ENCODE measurements around the gene LRPAP1.

LRPAP1 gene

DNA sequence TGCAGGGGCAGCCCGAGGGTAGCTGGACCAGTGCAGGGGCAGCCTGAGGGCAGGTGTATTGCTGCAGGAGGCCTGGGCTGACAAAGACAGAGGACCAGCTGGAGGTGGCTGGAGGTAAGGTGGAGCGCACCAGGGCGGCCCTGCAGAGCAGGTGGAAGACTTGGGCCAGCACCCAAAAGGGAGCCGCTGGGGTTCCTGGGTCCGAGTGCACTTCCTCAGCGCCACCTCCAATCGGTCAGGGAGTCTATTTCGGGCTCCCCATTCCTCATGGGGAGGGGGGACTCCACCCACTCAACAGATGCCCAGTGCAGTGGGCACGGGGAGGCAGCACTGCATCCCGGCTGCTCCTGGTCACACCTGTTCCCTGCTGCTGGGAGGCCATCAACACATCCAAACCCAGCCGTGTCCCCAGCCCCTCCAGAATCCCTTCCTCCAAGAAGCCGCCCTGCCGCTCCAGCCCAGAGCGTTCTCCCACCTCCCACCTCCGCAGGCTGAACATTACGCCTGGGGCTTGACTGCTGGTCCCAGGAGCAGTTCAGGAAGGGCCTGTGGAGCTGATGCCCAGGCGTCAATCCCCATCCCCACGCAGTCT lies 1.5 kb downstream of the LRPAP1 start:
- no peak for DNase-seq

DNA sequence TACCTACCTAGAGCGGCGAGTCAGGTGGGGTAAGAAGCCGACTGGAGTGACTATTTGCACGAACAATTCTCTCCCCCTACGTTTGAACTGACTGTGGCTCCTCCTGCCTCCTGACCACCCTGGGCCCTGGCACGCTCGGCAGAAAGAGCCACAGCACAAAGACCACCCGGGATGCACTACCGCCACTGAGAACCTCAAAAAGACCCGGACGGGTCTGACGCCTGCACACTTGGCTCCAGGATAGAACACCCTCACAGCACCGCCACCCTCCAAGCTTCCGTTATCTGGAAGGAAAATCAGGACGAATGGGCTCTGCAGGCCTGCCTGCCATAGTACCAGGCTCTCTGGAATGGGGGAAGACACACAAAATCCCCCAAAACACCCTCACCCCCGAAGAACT lies 2.2 kb downstream of the LRPAP1 start:
- DNase-seq: no peak

DNA sequence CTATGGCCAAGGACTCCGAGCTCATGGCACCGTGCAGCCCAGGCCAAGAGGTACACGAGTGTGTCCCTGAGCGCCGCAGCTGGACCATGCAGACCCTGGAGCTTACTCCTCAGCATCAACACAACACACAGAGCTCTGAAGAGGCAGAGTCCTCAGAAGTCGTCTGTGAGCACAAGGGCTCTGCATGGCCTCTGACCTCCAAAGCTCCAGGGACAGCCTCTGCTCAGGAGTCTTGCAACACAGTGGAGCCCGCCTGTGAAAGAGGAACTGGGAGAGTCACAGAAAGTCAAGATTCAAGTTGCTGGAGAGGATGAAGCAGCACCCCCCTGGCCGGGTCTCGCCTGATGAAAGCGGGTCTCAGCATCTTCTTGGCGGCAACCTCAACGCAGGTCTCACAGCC lies 2.9 kb downstream of the LRPAP1 start:
- DNase-seq: no peak

DNA sequence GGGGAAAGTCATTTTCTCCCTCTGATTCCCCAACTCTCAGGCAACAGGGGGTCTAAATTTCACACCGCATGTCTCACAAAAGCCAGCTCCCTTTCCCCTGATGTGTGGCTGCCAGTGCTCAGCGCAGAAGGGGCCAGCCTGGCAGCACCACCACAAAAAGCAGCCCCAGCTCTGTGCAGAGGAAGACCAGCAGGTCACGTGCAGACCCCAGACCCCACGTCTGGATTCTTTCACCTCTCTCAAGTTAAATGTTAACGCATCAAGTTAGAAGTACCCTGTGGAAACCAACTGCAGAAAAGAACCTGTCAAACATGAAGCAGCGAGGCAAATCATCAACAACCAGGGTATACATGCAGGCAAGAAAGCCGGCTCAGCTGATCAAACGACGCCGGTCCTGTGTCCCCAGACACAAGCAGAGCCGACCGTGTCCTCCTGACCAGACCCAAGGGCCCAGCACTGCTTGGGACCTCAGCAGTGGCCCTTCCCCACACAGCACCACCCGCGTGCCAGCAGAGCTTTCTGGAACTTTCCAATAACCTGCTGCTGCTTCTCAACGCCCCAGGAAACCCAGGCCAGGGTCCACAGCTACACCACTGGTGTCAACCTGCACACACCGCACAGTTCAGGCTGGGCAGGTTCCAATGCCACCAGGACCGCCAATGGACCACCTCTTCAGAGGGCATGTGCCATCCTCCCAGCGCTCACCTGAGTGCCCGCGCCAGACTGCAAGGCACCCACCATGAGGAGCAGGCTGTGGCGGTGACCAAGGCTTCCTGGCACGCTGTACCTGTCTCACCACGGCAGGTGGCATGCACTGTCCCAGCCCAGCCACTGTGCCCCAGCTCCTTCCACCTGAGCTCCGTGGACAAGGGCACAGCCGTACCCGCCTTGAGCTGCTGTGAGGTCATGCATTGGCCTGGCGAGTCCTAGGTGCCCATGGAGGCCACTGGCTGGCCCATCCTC lies 4.0 kb downstream of the LRPAP1 start:
- no peak for DNase-seq

DNA sequence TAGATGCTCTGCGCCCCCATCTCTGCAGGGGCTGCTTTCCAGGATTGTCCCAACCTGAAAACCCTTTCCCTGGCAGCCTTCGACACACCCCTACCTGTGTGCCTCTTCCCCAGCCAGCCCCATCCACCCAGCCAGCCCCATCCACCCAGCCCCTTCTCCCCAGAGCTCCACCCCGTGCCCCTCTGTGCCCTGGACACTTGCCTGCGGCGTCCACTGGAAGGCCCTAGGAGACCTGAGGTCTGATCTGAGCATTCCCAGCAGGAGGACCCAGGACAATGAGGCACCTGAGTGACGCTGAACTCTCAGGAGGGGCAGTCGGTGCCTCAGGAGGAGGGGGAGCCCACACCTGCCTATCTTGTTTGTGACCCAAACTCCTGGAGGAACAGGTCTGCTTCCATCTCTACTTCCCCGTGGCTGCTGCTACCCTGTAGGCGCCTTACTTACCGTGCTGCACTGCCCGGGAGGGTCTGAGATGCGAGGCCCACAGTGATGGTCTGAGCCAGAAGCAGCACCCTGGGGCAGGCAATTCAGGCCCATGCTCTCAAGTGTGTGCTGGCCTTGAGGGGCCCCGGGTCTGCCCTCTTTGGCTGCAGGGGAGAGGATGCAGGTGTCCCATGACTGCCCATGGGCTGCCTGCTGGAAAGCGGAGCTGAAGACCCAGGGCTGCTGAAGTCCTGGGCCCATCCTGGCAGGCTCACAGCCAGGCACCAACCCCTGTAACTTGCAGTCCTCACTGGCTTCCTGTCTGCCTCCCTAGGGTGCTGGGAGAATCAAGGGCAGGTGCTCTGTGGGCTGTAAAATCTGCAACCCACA lies 4.9 kb downstream of the LRPAP1 start:
- DNase-seq: no peak

DNA sequence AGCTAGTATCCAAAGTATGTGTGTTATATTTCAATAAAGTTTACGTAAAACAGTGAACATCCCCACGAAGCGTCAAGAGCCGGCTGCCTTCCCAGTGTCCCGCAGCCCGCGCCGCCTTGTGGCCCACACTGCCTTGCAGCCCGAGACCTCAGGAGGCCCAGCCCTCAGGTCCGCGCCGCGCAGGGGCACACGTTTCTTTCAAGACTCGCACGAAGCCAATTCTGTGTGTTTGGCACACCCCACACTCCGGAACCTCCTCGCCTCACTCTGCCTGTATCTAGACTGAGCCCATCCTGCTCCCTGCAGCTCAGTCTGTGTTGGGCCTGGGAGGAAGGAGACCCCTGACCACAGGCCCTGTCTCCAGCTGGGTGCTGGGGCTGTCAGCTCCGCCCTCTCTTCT lies 5.8 kb downstream of the LRPAP1 start:
- no peak for DNase-seq

DNA sequence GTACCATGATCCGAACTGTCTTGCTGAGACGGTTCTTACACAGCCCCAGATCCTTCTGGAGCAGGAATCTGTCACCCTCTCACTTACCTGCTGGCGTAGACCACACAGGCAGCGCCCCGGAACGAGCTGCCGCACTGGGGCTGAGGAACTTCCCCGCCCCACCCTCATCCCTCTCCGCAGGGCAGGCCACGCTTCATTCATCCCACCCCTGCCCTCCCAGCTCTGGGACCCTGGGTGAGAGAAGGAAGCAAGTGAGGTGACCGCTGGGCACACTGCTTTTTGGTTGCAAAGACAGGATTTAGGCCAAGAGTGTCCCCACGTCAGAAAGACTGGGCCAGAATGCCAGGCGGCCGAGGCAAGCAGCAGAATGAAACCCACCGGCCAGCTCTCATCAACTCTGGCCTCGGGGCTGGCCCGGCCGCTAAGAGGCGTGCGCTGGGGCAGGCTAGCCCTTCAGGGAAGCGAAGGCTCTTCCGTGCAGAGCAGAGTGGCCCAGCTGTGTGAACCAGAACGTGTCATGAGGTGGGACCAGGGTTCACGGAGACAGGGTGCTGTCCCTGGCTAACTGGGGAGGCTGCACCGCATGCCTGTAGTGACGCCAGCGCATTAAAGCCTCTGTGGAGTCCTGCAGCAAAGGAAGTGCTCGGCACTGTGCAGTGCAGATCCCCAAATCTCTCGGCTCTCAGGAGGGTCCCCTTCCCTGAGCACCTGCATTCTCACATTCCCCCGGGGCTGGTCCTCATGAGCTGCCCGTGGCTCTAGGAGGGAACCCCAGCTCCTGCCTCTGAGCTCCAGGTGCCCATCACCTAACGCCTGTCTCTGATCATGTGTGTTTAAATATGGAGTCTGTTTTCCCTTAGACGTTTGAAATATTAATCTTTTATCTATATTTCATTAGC lies 6.4 kb downstream of the LRPAP1 start:
- no peak for DNase-seq

DNA sequence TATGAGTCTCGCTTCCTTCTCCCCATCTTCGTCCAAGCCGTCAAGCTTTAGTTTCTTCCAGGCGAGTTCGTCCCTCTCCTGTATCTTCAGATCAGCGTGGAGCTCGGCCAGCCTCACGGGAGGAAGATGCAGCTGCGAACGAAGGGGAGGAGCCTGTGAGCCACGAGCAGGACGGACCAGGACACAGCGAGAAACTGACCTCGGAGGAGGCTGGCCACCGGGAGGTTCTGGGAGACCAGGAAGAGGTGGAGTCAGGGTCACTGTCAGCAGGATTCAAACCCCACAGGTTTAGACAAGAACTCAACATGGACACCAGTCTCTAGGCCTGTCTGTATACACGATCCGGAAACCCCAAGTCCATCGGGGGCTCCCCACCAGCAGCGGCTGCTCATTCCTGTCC lies 7.3 kb downstream of the LRPAP1 start:
- DNase-seq: no peak

DNA sequence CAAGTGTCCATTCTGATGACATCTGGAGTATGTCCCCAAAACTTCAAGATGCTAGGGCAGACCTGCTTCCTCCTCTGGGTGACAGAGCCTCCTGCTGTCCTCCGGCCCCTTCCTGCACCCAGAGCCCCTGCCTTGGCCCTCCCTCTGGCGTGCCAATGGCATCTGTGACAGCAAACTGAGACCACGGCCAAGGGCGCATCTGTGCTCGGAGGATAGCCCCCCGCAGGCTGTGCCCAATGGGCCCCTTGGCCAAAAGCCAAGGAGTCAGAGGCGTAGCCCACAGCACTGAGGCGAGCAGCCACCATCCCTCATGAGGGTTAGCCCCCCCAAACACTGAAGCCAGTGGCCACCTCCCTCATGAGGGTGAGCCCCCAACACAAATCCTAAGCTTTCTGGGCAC lies 7.9 kb downstream of the LRPAP1 start:
- DNase-seq: no peak

DNA sequence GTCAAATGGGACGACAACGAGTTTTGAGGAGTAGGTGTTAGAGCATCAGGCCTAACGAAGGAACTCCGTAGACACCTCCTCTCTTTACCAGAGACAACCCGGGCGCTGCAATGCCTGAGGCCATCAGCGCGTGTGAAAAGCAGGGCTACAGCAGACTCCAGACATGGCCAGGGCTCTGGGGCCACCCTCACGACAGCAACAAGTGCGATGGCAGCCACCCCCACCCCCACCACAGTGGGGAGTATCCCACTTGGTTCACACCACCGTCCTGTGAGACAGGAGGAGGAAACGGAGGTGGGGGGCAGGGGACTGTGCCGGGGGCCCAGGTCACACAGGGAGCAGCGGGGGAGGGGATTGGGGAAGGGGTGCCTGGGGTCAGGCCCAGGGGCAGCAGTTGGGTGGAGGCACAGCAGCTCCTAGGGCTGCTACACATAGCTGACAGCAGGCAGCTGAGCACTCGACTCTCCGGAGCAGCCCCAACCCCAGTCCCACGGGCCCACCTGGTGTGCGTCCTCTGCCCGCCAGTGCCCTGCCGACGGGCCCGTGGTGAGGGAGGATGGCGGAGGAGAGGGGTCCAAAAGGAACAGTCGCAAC lies 8.5 kb downstream of the LRPAP1 start:
- no peak for DNase-seq

DNA sequence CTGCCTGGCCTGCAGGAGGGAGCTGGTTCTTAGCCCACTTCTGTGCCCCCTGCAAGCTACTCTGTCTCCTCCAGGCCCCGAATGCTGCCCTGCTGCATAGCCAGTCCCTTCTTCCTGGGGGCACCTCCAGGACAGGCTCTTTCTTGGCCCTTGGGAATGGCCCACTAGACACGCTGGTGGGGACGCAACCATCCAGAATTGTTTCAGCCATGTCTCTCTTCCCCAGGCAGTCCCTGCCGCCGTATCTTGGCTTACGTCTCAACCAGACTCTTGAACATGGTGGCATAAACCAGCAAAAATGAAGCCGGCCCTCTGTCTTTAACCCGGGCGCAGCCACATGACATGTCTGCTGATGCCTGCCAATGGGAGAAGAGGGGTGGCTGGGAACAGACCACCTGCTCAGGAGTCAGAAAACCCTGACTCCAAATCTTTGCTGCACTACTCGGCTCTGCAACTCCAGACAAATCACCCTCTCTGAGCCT lies 9.0 kb downstream of the LRPAP1 start:
- no peak for DNase-seq

DNA sequence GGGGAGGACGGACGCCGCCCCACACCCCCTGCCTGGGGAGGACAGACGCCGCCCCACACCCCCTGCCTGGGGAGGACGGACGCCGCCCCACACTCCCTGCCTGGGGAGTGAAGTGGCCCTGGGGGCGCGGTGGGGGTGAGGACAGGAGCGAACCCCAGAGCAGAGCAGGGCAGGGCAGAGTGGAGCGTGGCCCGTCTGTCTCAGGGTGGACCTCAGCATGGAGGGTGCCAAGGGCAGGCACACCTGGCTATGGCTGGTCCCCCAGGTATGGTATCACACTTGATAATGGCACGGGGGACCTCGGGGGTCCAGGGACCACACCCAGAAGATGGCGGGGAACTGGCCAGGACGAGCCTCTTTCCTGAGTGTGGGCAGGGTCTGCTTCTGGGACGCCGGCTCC lies 9.6 kb downstream of the LRPAP1 start:
- DNase-seq: no peak

DNA sequence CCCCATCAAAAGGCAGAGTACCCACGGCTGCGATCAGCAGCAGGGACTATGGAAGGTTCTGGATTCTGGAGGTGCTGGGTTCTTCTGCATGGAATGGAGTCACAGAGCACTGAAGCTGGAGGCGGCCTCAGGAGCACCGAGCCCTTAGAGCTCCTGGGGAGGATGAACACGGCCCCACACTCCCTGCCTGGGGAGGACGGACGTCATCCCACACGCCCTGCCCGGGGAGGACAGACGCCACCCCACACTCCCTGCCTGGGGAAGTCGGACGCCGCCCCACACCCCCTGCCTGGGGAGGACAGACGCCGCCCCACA lies 9.9 kb downstream of the LRPAP1 start:
- no peak for DNase-seq

DNA sequence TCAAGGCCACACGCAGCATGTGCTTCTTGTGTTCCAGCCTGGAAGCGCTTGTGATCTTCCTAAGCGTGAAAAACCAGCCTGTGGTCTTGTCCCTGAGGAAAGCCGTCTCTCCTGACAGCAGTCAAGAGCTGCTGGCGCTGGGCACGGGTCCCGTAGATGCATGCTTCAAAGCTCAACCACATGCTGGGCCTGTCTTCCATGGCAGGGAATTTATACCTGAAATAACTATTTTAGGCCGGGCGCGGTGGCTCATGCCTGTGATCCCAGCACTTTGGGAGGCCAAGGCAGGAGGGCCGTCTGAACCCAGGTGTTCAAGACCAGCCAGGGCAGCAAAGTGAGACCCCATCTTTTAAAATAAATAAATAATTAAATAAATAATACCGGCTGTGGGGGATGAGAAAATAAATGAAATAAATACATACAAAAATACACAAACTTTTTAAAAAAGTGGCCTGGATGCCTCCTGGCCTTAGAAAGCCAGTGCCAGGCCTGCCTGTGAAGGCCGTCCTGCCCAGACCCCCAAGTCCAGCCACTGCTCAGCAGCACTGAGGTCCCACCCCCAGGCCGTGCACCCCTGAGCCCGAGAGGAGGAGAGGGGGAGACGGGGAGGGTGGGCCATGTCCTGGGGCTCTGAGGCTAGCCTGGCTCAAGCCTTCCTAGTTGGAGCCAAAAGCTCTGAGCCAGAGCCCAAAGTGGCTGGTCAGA lies 10.4 kb downstream of the LRPAP1 start:
- DNase-seq: no peak

DNA sequence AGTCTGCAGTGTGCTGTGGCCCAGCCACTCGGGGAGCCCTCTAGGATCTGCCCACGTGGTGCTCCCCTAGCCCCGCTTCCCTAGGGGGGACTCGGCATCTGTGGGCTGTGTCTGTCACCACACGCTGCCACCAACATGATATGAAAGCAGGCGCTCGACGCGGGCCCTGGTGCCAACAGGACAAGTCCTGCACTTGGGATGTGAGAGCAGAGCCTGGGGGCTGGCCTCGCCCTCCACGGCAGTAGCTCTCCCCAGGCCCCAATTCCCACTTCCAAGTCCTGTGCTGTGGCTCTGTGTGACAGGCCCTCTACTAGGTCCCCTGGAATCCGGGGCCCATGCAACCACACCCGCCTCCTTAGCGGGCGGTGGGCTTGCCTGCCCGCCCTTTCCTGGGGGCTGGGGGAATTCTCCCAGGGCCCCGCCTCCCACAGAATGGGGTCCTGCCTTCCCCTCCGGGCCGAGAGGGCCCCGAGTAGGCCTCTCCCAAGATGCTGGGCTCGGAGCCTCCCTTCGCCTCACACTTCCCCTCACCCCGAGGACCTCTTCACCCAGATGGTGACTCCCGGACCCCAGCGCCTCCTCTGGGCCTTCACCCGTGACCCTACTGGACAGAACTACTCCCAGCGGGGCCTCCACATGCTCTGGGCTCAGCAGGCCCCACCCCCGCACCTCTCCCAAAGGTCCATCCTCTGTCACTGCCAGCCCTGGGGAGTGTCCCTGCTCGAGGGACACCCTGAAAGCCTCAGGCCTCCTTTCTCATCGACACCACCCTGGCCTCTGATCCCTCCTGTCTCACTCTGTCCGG lies 11.2 kb downstream of the LRPAP1 start:
- DNase-seq: no peak

DNA sequence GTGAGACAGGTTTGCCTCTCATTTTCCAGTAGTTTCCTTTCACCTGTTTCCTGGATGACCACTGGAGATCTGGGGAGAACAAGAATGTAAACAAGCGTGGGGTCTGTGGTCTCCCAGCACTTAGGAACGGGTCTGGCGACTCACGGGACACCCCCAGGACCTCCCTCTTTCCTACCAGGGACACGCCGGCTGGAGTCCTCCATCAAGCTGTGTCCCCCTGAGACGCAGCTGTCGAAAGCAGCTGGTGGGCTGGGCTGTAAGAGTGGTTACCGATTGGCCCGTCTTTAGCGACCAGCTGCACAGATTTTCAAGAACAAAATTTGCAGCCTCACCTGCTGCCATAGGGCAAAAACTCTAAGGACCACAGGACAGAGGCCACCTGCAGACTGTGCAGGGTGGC lies 11.9 kb downstream of the LRPAP1 start:
- no peak for DNase-seq

DNA sequence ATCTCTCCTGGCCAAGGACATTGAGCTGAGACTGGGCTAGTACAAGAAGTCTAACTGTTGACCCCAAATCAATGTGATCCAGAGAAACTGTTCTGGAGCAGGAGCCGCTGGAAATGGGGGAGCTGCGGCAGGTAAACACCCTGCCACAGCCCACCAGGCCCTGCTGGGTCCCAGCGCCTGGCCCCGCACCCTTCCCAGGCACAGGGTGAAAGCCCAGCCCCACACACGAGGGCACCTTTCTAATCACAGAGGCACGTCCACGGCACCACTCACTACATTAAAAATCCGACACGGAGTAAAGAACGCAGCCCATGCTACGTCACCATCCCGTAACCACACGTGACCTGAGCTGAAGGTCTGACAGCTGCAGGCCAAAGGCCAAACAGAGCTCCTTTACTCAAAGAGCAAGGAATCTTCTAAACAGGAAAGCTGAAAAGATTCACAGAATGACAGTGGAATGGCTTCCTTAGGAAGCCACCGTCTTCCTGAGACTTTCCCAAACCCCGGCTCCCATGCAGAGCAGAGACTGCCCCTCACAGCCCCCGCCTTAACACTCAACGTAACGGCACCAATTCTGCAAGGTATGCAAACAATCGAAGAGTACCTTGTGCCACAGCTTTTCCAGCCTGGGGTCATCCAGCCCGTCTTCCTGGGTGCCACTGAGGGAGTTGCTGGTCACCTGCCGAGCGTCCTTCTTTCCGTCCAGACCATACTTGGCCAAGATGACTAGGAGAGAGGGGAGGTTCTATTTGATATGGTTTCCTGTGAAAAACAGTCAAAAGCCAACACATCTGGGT lies 12.6 kb downstream of the LRPAP1 start:
- DNase-seq: no peak

DNA sequence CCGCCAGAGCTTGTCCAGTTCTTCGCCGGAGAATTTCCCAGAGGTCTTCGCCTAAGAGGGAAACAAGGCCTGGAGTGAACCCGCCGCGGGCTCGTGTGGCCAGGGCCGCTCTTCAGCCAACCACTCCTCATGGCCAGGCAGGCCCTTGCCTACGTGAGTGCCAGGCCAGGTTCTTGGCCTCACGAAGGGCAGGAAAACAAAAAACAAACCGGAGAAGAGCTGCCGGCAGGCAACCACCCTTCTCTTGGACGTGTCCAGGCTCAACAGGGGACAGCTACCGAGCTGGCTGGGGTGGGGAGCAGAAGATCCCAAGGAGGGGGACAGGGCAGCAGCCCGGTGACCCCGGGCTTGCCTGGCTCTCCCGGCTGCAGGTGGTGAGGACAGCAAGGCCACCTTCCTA lies 13.3 kb downstream of the LRPAP1 start:
- DNase-seq: no peak

DNA sequence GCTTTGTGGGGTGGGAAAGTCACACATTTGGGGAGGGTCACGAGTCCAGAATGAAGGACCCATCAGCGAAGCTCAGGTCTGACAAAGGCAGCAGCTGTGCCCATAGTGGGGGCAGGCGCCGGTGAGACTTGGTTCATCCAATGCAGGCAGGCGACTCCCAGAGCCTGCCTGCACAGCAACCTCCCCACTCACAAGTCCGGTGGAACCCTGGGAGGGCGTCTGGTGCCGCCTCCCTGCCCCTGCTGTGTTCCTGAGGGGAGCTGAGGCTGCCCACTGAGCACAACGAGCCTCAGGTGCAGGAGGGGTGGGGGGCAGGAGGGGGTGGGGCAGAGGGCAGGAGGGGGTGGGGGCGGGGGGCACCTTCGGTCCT lies 13.7 kb downstream of the LRPAP1 start:
- DNase-seq: no peak

All from 8988T (cell line).